ENCODE measurements around the gene FOXC1.

DNA sequence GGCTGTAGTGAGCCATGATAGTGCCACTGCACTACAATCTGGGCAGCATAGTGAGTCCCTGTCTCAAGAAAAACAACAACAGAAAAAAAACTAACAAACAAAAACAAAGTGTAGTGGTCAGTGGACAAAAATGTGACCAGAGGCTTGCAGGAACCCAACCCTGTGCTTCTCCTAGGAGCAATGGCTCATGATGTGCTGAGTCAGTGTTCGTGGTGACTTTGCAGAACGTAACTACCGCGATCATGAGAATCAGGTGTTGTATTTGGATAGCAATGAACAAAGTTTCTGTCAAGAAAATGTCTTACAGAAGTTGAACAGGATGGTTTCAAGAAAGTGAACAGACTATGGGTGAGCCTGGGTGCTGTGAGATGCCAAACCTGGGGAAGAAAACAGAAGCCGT, 18.5 kb upstream of the FOXC1 start:
- TF ChIP-seq EZH2 (IDR thresholded peaks at IDR 0.05; ENCODE audit: insufficient read depth, poor library complexity, severe bottlenecking) (no peak), EZH2phosphoT487 (IDR thresholded peaks at IDR 0.05; ENCODE audit: insufficient read depth, low read depth) (no peak)
